ENCODE measurements around the gene PDE2A. TPM values are rescaled to one million over a fixed set of nuclear protein-coding genes. Genes with fewer than 3 reads are reported as not detected.

The PDE2A gene
- total RNA-seq, 1 experiment from 2014 or later = 0.58 TPM

DNA sequence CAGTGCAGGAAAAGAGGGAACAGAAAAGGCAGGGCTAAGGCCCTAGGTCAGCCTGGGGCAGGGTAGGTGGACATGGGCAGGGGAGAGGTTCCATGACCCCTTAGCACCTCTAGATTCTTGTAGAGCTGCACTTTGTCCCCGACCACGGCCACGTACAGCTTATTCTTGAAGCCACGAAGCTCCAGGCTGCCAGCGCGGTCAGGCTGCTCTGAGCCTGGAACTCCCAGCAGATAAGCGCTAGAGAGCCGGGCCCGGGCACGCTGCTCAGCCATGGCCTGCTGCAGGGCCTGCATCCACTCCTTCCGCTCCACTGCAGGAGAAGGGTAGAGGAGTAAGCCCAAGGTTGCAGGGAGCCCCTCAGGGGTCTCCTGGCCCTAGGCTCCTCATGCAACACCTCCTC, 36.1 kb upstream of the PDE2A start:
- H3K27me3 ChIP-seq (replicated peaks; ENCODE audit: insufficient read depth, low read depth, low read length, poor library complexity) = no peaks in the 10 kb centered on the region
- peaks cover 6% of the 10 kb centered on the region for H3K36me3 ChIP-seq (ENCODE audit: insufficient read depth, low read length, poor library complexity, severe bottlenecking)
- no TSS peak for BruUV-seq (replicated peaks)
- ChIA-PET POLR2A (ENCODE audit: low non-redundant PET) (no interaction called here), CTCF (no interaction called here)
- H3K4me3 ChIP-seq (ENCODE audit: low read depth, low read length, poor library complexity, severe bottlenecking) = no peak overlapping the region
- no peaks in the 10 kb centered on the region for H3K4me1 ChIP-seq (ENCODE audit: insufficient read depth, low read length, poor library complexity, severe bottlenecking)
- DNase-seq (ENCODE audit: low spot score) = no peak
- no peaks in the 10 kb centered on the region for H3K9me3 ChIP-seq (ENCODE audit: low read depth, low read length, poor library complexity, severe bottlenecking)
- intact Hi-C loops (cut with micrococcal nuclease; ENCODE audit: unreplicated experiment) = no loop called here
- H3K27ac ChIP-seq (ENCODE audit: low read depth, low read length, poor library complexity, severe bottlenecking) = no peak overlapping the region
- TF ChIP-seq EZH2 (IDR thresholded peaks at IDR 0.05; ENCODE audit: borderline replicate concordance, low read depth, low read length, poor library complexity, severe bottlenecking) = no peak
- TF ChIP-seq, protein P1, sequence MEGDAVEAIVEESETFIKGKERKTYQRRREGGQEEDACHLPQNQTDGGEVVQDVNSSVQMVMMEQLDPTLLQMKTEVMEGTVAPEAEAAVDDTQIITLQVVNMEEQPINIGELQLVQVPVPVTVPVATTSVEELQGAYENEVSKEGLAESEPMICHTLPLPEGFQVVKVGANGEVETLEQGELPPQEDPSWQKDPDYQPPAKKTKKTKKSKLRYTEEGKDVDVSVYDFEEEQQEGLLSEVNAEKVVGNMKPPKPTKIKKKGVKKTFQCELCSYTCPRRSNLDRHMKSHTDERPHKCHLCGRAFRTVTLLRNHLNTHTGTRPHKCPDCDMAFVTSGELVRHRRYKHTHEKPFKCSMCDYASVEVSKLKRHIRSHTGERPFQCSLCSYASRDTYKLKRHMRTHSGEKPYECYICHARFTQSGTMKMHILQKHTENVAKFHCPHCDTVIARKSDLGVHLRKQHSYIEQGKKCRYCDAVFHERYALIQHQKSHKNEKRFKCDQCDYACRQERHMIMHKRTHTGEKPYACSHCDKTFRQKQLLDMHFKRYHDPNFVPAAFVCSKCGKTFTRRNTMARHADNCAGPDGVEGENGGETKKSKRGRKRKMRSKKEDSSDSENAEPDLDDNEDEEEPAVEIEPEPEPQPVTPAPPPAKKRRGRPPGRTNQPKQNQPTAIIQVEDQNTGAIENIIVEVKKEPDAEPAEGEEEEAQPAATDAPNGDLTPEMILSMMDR (conservative IDR thresholded peaks at IDR 0.05; ENCODE audit: low read depth, low read length) = no peak

DNA sequence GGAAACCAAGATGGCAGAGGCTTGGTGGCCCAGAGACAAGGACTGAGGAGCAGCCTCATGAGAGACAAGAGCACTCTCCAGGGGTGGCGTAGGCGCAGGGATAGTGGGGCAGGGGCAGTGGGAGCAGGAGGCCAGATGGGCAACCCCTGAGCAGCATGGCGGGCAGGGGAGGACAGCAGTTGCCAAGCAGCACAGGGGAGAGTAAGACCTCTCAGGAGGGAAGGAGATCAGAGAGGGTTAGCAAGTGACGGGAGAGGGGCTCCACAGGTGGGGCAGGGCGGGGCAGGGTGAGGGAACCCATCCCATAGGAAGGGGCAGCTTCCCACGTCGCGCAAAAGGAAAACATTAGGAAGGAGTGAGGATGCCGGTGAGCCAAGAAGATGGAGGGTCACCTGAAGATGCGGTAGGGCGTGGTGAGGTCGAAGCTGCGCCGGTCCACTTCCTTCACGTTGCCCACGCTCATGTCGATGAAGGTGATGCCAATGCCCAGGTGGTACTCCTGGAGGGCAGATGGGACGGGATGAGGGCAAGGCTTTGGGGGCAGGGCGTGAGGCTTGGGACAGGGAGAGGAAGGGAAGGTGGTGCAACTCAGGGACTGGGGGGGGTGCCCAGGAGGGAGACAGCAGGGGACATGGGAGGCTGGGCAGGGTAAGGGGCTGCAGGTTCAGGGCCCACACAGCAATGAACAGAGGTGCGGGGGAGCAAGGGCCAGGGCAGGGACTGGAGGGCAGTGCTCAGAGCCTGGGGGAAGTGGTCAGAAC, 35.4 kb upstream of the PDE2A start:
- ChIA-PET CTCF (interaction anchor here (0.7 kb wide), 1 partner anchor 190 kb away, joined by 5 read pairs; no protein-coding TSS in a partner anchor), POLR2A (ENCODE audit: low non-redundant PET) (no interaction called here)
- intact Hi-C loops (cut with micrococcal nuclease; ENCODE audit: unreplicated experiment) = no loop called here

DNA sequence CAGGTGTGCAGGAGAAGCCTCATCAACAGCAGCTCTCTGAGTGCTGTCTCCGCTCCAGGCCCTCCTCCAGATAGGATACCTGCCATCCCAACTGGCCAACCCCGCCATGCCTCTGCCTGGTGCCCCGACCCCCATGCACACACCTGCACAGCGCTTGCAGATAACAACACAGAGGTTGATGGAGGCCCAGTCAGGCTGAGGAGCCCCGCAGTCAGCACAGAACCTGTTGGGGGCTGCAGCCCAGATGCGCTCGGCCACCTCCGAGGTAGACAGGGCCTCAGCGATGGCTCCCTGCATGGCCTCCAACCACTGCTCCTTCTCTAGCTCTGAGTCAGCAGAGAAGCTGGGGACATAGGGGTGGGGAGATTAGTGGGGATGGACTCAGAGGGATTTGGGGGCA, 32.8 kb upstream of the PDE2A start:
- H3K27ac ChIP-seq (ENCODE audit: low read depth, low read length, poor library complexity, severe bottlenecking) = no peak overlapping the region
- CTCF ChIA-PET = no interaction called here
- no TSS peak for BruUV-seq (replicated peaks)
- POLR2A ChIA-PET (ENCODE audit: low non-redundant PET) = no interaction called here
- DNase-seq (ENCODE audit: low spot score) = no peak
- peaks cover 6% of the 10 kb centered on the region for H3K4me1 ChIP-seq (ENCODE audit: insufficient read depth, low read length, poor library complexity, severe bottlenecking)
- H3K27me3 ChIP-seq (replicated peaks; ENCODE audit: insufficient read depth, low read depth, low read length, poor library complexity) = no peaks in the 10 kb centered on the region
- H3K9me3 ChIP-seq (ENCODE audit: low read depth, low read length, poor library complexity, severe bottlenecking) = no peaks in the 10 kb centered on the region
- intact Hi-C loops (cut with micrococcal nuclease; ENCODE audit: unreplicated experiment) = no loop called here
- TF ChIP-seq EZH2 (IDR thresholded peaks at IDR 0.05; ENCODE audit: borderline replicate concordance, low read depth, low read length, poor library complexity, severe bottlenecking) = no peak
- TF ChIP-seq, protein P1 (conservative IDR thresholded peaks at IDR 0.05; ENCODE audit: low read depth, low read length) = no peak
- no peak overlapping the region for H3K4me3 ChIP-seq (ENCODE audit: low read depth, low read length, poor library complexity, severe bottlenecking)
- H3K36me3 ChIP-seq (ENCODE audit: insufficient read depth, low read length, poor library complexity, severe bottlenecking) = peaks cover 14% of the 10 kb centered on the region

More for the DNA sequence above, 35.4 kb upstream of the PDE2A start:
- peaks cover 6% of the 10 kb centered on the region for H3K36me3 ChIP-seq (ENCODE audit: insufficient read depth, low read length, poor library complexity, severe bottlenecking)
- H3K27me3 ChIP-seq (replicated peaks; ENCODE audit: insufficient read depth, low read depth, low read length, poor library complexity) = no peaks in the 10 kb centered on the region
- no peak for DNase-seq (ENCODE audit: low spot score)
- H3K27ac ChIP-seq (ENCODE audit: low read depth, low read length, poor library complexity, severe bottlenecking) = no peak overlapping the region
- H3K4me3 ChIP-seq (ENCODE audit: low read depth, low read length, poor library complexity, severe bottlenecking) = no peak overlapping the region
- no peaks in the 10 kb centered on the region for H3K9me3 ChIP-seq (ENCODE audit: low read depth, low read length, poor library complexity, severe bottlenecking)
- no peaks in the 10 kb centered on the region for H3K4me1 ChIP-seq (ENCODE audit: insufficient read depth, low read length, poor library complexity, severe bottlenecking)
- no peak for TF ChIP-seq EZH2 (IDR thresholded peaks at IDR 0.05; ENCODE audit: borderline replicate concordance, low read depth, low read length, poor library complexity, severe bottlenecking)
- TF ChIP-seq, protein P1 (conservative IDR thresholded peaks at IDR 0.05; ENCODE audit: low read depth, low read length) = no peak
- no TSS peak for BruUV-seq (replicated peaks)
